Measurements from ENCODE around the gene BABAM2. TPM values are rescaled to one million over a fixed set of nuclear protein-coding genes. Genes with fewer than 3 reads are reported as not detected.

BABAM2 gene
- total RNA-seq, 1 experiment from 2014 or later = 37.2 TPM

DNA sequence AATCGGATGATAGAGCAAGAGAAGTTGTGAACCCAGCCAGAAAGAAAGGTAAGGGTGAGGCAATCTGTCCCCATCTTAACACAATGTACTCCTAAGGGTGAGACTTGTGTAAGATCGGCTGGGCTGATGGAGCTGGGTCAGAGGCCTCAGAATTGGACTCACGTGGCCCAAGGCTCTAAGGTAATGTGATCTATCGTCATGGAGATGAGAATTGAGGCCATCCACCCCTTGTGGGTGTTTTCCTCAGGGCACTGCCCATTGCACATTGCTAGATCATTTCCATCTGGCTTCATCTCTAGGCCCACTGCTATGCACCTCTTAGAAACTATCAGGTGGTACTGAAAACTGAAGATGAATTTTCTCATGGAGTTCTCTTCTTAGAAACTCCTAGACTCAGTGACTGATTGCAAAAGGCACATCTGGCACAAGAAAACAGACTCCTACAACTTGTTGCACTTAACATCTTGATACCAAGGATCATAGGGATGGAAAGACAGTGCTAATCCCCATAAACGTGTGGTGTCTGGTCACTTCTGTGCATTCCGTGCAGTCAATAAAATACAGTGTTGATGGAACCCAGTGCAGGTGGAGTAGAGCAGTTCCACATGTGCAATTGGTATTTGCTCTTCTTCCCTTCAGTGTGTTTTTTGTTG is 273.2 kb downstream of the BABAM2 start:
- DNase-seq (ENCODE audit: low read depth) = no peak

DNA sequence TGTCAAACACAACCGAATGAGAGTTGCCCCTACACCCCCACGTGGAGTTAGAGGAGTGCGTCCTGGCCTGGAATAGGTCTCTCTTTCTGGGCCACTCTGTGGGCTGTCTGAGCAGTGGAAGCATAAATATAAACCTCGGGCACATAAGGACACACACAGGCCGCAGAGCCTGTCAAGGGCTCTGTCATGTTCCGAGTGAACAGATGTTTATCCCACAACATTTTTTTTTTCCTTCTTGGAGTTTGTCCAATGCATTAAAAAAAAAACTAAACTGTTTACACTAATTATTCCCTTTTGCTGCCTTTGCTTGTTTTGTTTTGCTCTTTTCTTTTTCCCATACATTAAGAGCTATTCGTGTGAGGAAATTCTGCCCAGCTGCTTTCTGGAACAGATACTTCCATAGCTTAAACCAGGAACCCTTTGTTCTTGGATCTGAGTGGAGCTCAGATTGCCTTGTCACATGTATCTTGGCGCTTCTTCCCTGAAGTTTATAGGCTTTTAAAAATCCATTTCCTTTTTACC is 273.8 kb downstream of the BABAM2 start:
- DNase-seq (ENCODE audit: low read depth) = no peak

DNA sequence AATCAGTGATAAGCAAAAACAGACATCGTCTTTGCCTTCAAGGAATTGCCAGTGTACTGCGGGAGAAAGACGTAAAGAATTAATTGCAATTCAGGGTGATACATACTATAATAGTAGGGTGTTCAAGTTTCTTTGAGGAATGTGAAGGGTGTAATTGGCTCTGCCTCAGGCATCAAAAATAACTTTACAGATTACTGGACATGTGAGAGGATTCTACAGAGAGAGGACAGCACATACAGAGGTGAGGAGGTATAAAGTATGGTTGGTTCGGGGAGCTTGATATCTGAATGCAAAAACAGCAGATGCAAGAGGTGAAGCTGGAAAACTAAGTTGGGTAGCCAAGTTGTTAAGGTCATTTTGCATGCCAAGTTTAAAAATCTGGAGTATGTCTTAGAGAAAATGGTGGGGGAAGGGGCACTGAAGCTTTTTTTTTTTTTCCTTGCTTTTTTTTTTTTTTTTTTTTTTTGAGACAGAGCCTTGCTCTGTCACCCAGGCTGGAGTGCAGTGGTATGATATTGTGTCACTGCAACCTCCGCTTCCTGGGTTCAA is 274.6 kb downstream of the BABAM2 start:
- DNase-seq (ENCODE audit: low read depth) = no peak

DNA sequence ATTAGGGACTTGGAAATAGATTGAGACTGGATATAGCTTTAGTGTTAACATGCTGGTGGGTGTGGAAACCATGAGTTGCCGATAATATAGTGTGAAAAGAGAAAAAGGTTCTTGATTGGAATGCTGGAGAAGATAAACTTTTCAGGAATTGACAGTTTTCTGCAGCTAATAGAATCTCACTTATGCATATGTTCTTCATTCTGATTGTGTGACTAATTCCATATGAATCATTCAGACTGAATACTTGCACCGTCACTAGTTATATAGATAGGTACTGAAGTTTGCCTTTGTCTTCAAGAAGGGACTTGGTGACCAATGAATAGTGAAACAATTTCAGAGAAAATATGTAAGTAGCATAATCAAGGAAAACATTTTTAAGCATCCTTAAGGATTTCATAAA is 276.4 kb downstream of the BABAM2 start:
- no peak for DNase-seq (ENCODE audit: low read depth)

DNA sequence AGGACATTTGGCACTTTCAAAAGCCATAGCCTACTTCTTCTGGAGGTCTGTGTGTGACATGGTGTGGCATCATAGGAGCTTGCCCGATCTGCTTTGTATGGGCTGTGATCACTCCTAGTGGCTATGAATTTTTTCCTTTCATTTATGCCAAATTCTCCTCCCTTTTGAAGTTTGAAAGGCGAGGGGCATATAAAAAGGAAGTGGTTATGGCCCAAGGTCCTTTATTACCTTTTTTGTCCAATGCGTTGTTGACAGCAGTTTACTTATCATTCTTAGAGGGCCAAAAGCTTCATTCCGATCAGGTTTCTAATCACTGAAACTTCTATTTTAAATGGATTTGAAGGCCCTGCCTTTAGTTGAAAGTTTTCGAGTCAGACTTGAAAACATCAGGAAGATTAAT is 277.8 kb downstream of the BABAM2 start:
- DNase-seq (ENCODE audit: low read depth) = no peak

DNA sequence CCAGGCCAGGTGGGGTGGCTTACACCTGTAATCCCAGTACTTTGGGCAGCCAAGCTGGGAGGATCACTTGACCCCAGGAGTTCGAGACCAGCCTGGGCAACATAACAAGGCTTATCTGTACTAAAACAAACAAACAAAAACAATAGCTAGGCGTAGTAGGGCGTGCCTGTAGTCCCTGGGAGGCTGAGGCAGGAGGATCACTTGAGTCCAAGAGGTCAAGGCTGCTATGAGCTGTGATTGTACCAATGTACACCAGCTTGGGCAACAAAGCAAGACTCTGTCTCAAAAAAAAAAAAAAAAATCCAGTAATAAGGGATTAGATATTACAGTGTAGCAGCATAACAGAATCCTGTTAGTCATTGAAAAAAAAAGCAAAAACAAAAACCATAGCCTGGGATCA is 279.0 kb downstream of the BABAM2 start:
- DNase-seq (ENCODE audit: low read depth) = no peak

DNA sequence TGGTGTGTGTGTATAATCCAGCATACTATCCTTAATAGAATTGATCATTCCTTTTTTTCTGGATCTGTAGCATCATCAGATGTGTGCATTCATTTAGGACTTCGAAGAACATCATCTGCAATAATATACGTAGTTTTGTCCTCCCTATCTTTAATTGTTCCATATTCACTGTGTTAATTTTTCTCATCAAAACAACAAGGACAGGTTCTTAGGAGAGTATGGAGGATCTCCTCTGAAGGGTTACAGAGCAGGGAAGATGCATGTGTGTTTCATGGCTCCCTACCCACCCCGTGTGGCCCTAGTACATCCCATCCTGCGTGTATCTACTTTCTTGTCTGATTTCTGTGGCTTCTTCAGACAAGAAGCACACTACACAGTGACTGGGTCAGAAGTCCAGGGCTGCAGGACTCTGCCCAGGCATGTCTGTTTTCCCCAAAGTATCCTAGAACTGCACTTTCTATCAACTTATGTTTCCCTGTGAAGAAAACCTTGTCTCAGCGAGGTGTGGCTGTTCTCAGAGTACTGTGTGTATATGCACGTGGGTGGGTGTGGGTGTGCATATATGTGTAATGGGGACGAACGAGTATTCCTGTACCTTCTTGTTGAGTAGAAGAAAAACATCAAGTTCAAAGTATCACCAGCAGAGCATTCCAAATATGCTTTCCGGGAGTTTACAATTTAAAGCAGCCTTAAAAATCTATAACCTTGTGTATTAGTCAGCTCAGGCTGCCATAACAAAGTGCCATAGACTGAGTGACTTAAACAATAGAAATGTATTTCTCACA is 281.8 kb downstream of the BABAM2 start:
- no peak for DNase-seq (ENCODE audit: low read depth)

DNA sequence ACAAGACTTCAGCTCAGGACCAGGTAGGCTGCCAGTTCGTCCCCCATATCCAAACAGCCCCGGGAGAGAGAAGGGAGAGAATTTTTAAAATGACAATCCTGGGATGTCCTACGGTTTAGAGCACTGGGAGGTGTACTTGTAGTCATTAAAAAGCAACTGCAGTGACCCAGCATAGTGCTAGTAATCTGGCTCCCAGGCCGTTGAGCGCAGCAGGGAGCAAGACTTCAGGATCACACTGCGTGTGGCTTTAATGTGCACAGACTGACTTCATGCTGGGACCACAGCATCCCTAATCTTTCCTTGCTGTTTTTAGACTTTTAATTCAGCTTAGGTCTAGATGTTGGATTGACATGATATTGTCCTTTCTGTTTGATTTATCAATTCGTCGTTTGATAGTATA is 282.8 kb downstream of the BABAM2 start:
- no peak for DNase-seq (ENCODE audit: low read depth)

DNA sequence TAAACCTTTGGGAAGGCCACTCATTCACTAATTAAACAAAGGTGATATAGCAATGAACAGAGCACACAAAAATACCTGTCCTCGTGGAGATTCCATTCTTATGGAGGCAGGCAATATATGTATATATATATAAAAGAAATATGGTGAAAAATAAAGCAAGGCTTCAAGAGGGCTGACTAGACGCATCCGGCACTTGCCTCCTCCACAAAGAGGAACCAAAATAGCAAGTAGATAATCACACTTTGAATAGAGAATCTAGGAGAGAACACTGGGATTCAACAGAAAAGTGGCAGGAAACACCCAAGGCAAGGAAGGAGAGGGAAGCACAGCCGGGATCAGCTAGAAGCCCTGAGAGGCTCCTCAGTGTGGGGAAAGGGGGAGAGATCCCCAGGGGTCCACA is 283.7 kb downstream of the BABAM2 start:
- DNase-seq (ENCODE audit: low read depth) = no peak

DNA sequence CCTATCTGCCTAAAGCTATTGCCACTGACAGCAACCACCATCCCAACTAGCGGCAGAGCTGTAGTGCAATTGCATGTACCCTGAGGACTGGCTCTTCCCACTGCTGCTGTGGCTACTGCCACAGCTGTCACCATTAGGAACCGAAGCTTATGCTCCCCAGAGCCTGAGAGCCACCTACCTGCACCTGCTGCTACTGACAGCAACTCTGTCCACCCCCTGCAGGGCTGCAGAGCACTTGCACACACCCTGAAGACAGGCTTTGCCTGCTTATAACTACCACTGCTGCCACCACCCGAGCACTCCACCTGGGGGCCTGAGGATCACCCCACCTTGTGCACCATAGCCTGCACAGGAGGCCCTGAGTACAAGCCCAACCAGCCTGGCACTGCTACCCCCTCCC is 284.5 kb downstream of the BABAM2 start:
- DNase-seq (ENCODE audit: low read depth) = no peak

DNA sequence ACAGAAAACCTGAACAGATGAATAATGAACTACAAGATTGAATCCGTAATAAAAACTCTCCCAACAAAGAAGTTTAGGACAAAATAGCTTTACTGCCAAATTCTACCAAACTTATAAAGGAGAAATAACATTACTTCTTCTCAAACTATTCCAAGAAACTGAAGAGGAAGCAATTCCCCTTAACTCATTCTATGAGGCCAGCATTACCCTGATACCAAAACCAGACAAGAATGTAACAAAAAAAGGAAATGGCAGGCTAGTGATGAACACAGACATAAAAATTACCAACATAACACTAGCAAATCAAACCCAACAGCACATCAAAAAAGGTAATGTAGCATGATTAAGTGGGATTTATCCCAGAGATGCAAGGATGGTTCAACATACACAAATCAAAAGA is 288.4 kb downstream of the BABAM2 start:
- no peak for DNase-seq (ENCODE audit: low read depth)

DNA sequence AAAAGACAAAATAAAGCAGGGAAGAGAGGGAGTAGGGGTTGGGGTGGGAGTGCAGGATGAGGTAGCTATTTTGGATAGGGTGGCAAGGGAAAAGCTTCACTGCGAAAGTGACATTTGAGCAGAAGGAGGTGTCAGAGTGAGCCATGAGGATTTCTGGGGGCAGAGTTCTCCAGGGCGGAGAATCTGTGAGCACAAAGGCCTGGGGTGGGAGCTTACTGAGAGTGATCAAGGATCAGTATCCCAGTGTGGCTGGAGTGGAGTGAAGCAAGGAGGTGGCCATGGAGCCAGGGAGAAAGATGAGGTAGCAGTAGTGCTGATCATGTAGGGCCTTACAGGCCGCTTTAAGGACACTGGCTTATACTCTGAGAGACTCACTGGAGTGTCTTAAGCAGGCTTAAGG is 291.3 kb downstream of the BABAM2 start:
- no peak for DNase-seq (ENCODE audit: low read depth)

DNA sequence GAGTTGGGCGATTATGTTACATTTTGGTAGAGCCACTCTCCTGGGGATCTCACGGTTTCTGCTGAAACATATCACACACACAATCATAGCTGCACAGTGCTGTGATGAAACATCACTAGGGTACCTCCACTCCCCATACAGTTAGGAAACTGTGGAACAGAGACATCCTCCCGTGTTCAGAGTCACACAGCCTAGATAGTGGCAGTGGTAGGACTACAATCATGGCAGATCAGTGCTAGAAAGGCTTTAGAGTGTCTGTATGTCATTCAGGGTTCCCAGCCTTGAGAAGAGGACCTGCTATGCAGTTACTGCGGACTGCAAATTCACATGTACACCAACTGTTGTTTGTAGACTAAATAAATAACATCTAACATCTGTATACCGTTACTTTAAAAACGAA is 291.8 kb downstream of the BABAM2 start:
- no peak for DNase-seq (ENCODE audit: low read depth)

DNA sequence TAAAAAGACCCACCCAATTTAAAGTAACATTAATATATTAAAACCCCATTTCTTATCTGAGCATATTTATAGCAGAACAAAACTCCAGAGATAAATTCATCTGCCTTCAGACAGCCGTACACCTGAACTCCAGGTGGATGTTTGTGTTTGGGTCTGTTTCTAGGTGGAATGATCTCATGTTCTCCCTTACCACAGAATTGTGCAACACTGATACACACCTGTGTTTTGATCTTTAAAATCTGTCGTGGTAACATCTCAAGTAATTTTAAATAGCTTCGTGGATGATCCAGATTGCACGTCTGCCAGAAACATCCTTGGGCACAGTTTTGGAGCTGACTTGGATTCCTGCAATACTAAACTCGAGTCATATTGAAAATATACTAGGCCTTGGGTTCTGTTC is 294.6 kb downstream of the BABAM2 start:
- DNase-seq (ENCODE audit: low read depth) = no peak

DNA sequence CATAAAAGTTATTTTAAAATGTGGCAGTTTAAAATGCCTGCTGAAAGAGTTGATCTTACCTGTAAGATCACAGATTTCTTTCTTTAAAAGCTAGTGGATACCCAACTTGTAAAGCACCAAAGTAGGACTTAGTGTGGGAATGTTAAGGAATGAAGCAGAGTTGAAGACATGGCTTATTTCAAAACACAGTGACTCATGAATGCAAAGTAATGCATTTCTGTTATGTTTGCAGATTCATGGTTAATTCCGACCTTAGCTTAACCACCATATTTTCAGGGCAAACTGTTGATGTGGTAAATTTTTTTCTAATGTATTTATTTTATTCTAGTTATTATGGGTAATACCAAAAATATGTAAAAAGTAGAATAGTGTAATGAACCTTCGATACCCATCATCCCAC is 295.4 kb downstream of the BABAM2 start:
- DNase-seq (ENCODE audit: low read depth) = no peak

DNA sequence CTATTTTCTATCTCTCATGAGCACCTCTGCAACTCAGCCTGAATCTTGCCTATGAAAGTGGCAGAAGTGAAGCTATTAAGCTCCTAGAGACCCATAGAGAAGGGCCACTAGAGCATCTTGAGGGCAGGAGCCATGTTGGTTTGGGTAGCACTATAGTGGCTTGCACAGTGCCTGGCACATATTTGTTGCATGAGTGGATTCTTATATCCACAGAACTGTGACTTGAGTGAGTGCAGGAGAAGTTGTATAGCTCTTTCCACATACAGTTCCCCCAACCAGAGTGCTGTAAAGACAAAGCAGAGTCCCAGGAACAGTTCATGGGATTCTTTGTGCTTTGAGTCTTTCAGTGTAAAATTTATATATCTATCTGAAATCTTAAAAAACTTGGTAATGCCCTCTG is 296.7 kb downstream of the BABAM2 start:
- DNase-seq (ENCODE audit: low read depth) = no peak

DNA sequence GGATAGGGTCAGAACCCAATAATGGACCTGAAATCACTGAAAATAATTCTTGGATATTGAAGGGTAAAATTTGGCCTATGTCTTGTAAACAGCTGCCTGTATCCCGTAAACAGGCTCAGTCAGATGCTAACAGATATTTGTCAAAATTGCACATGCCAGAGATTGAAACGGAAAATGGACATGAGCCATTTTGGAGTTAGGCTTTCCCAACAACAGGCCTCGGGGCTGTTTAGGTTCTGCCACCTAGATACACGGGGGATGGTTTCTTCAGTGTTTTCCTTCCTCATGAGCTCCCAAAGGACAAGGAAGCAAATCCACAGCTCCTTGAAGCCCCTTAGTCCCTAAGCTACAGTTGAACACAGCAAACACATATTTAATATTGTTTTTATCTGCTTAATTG is 297.9 kb downstream of the BABAM2 start:
- no peak for DNase-seq (ENCODE audit: low read depth)

DNA sequence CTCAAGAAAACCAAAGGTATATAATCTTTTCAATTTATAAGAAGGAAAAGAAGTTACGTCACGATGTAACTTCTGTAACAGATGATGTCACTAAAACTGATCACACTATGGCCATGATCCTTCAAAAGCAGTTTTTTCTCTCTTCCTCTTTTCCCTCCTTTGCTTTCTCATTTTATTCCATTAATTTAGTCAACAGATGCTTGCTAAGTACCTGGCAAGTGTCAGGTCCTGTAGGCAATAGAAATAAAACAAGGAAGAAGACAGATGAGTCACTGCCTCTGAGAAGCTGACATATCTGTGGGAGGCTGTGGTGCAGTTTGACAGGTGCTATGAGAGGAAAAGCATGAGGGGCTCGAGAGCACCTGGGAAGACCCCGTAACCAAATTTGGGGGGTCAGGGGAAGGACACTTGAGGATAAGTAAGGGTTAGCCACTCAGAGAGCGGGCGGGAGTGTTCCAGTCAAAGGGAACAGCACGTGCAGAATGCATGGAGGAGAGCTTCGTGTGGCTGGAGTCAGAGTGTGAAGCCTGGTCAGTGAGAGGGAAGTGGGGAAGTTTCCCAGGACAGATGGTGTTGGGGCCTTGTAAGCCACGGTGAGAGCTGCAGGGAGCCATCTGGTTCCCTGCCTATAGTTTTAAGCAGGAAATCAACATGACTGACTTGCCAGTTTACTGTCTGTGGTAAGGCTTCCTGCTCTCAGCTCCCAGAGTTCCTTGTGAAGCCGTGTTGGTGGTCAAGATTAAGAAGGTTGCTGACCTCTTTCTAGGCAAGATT is 303.3 kb downstream of the BABAM2 start:
- no peak for DNase-seq (ENCODE audit: low read depth)

DNA sequence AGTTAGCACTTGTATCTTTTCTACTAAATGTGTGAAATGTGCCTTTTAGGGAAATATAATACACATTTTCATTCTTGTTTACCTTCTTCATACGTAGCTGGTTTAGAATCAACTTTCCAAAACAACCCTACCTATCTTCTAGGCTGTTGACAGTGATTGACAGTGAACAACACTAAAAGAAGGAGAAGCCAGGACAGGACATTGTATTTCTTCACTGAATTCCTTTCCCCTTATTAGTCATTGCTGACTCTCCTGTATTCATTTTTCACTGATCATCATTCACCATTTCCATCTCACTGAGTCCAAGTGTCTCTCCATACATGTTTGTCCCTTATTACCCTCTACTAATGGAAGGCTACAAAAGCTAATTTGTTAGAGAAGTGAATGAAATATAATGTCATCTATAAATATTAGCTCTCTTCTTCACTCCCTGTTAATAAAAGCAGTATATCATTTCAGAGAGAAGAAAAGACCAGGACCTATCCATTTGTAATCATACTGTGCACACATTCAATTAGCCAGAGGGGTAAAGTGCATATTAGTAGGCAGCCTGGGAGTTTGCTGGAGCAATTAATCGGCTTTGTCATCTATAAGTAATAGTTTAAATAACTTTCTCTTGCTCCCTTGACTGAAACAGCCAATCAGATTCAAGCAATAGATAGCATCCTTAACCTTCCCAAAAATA is 309.6 kb downstream of the BABAM2 start:
- DNase-seq (ENCODE audit: low read depth) = no peak

DNA sequence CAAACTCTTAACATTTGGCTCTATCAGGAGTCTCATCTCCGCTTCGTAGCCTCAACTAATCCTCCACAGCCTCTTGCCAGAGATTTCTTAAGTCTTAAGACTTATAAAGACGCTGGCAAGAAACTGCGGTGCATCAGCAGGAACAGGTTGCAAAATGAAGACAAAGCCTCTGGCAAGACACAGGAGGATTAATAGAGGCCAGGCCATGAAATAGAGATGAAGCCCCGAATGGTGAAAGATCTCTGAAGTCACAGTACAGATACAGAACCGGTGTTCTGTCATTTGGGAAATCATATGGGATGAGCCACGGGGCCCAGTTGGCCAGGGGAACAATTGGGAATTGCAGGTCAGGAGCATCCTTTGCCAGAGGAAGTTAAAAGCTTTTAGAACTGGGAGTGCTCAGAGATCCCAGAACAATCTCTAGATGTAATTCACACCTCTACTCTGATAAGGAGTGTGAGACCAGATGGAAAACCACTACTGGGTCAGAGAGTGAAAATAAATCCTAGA is 311.2 kb downstream of the BABAM2 start:
- DNase-seq (ENCODE audit: low read depth) = no peak

DNA sequence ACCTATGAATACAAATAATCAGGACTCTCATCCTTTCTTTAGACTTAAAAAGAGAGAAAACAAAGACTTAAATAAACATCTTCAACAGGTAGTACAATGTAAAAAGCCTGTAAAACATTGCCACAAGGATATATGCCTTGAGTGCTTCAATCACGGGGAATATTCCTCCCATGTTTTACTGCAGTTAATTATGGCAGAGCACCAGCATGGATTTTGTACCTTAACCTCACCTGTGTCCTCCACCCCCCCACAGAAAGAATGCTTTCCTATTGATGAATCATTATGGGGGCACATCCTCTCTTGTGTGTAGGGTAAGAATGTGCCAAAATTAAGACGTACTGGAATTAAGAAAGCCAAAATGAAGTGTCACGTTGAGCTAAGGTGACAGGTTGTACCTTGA is 312.2 kb downstream of the BABAM2 start:
- DNase-seq (ENCODE audit: low read depth) = no peak

DNA sequence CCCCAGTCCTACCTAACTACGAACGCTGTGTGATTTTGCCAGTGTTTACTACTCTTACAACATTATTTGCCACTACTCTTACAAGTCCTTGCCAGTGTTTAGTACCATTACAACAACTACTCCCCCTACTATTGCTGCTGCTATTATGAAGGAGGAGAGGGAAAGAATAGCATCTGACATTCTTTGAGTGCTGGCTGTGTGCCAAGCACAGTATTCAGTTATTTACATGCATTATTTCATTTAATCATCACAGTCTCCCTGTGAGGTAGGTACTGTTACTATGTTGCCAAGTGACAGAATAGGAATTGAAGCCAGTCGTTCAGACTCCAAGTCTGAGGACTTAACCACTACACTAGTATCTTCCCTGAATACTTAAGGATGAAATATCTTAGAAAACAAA is 316.2 kb downstream of the BABAM2 start:
- no peak for DNase-seq (ENCODE audit: low read depth)
